Astrocyte (in vitro differentiated cells and primary cell): ENCODE data around the gene UBE4B. TPM values are rescaled to one million over a fixed set of nuclear protein-coding genes. Genes with fewer than 3 reads are reported as not detected.

Source experiments
- DNase-seq: peaks from one replicate; pipeline ENCODE4 v3.0.0-alpha.2; 2010; ENCODE audit warnings: low read depth
- FAIRE-seq: peaks from 2 replicates; lab custom pipeline; 2011; peaks lifted over from hg19 to GRCh38; lab: Jason Lieb, UNC
- H2AFZ ChIP-seq: 2 replicates; pipeline ENCODE4 v1.6.0; 2012; ENCODE audit warnings: low read depth, low read length, inconsistent platforms
- H3K27ac ChIP-seq: 2 replicates; pipeline ENCODE4 v1.5.1; 2011; ENCODE audit warnings: low read depth, low read length, inconsistent platforms
- H3K27me3 ChIP-seq: 2 replicates; pipeline ENCODE4 v1.6.0; 2011; ENCODE audit warnings: low read length, inconsistent platforms; ENCODE audit not compliant: insufficient read depth
- H3K36me3 ChIP-seq: 2 replicates; pipeline ENCODE4 v1.5.1; 2011; ENCODE audit warnings: low read length, inconsistent platforms; ENCODE audit not compliant: insufficient read depth
- H3K4me1 ChIP-seq: 2 replicates; pipeline ENCODE4 v1.5.1; 2011; ENCODE audit warnings: low read length, inconsistent platforms; ENCODE audit not compliant: insufficient read depth
- H3K4me2 ChIP-seq: 2 replicates; pipeline ENCODE4 v1.6.0; 2012; ENCODE audit warnings: low read length, inconsistent platforms
- H3K4me3 ChIP-seq: 2 replicates; pipeline ENCODE4 v1.5.1; 2011; ENCODE audit warnings: low read depth, mild to moderate bottlenecking, low read length, inconsistent platforms; ENCODE audit not compliant: insufficient read depth
- H3K79me2 ChIP-seq: 2 replicates; pipeline ENCODE4 v1.6.0; 2012; ENCODE audit warnings: mild to moderate bottlenecking, low read length, inconsistent platforms; ENCODE audit not compliant: insufficient read depth
- H3K9ac ChIP-seq: 2 replicates; pipeline ENCODE4 v1.6.0; 2012; ENCODE audit warnings: mild to moderate bottlenecking, low read length, inconsistent platforms
- H3K9me3 ChIP-seq: 2 replicates; pipeline ENCODE4 v1.5.1; 2012; ENCODE audit warnings: low read depth, mild to moderate bottlenecking, low read length, inconsistent platforms; ENCODE audit not compliant: insufficient read depth
- H4K20me1 ChIP-seq: 2 replicates; pipeline ENCODE4 v1.6.0; 2012; ENCODE audit warnings: low read length, inconsistent platforms; ENCODE audit not compliant: insufficient read depth
- H3K27ac Mint-ChIP-seq: one replicate; pipeline ENCODE4 v1.8.0; 2021; ENCODE audit warnings: mild to moderate bottlenecking, mixed read lengths; ENCODE audit not compliant: unreplicated experiment
- H3K27me3 Mint-ChIP-seq: one replicate; pipeline ENCODE4 v1.8.0; 2021; ENCODE audit warnings: low read depth, mixed read lengths; ENCODE audit not compliant: unreplicated experiment
- H3K36me3 Mint-ChIP-seq: one replicate; pipeline ENCODE4 v1.8.0; 2021; ENCODE audit warnings: low read depth, mixed read lengths; ENCODE audit not compliant: unreplicated experiment
- H3K4me1 Mint-ChIP-seq: one replicate; pipeline ENCODE4 v1.8.0; 2021; ENCODE audit warnings: low read depth, mixed read lengths; ENCODE audit not compliant: unreplicated experiment
- H3K4me3 Mint-ChIP-seq: one replicate; pipeline ENCODE4 v1.8.0; 2021; ENCODE audit warnings: mild to moderate bottlenecking, moderate library complexity, mixed read lengths; ENCODE audit not compliant: unreplicated experiment
- H3K9me3 Mint-ChIP-seq: one replicate; pipeline ENCODE4 v1.8.0; 2021; ENCODE audit warnings: mild to moderate bottlenecking, mixed read lengths; ENCODE audit not compliant: unreplicated experiment
- CTCF ChIP-seq: IDR thresholded peaks from 2 replicates; pipeline ENCODE4 v1.5.1; 2011; ENCODE audit warnings: low read depth, mild to moderate bottlenecking, inconsistent platforms, low read length, moderate library complexity; ENCODE audit not compliant: insufficient read depth
- EZH2 ChIP-seq: IDR thresholded peaks from 2 replicates; pipeline ENCODE4 v1.6.1; 2012; ENCODE audit warnings: mild to moderate bottlenecking, low read length, inconsistent platforms; ENCODE audit not compliant: insufficient read depth
- total RNA-seq: library from RNA; stranded (reverse); gene quantifications from 2 replicates; pipeline ENCODE4 v1.2.1, GENCODE V29; 2021

UBE4B gene
- total RNA-seq, 1 donor from 2014 or later: 41.5 TPM

GRCh38 chr1:9993561-9994075 is 39.1 kb upstream of the UBE4B start:
- Histone ChIP-seq H3K36me3 (no peaks in the 10 kb centered on the region), H3K9me3 (no peaks in the 10 kb centered on the region), H2AFZ (no peak overlapping the region), H3K4me1 (no peaks in the 10 kb centered on the region), H3K79me2 (no peaks in the 10 kb centered on the region), H3K4me2 (no peak overlapping the region), H3K27me3 (peaks cover 15% of the 10 kb centered on the region), H4K20me1 (no peaks in the 10 kb centered on the region), H3K27ac (no peak overlapping the region), H3K9ac (no peak overlapping the region), H3K4me3 (no peak overlapping the region)
- DNase-seq: no peak
- TF ChIP-seq EZH2 (no peak), CTCF (no peak)
- Mint-ChIP-seq H3K36me3 (no peaks in the 10 kb centered on the region), H3K4me1 (no peaks in the 10 kb centered on the region), H3K4me3 (no peak overlapping the region), H3K27ac (no peak overlapping the region), H3K27me3 (peaks cover 21% of the 10 kb centered on the region), H3K9me3 (no peaks in the 10 kb centered on the region)
- FAIRE-seq: no peak

GRCh38 chr1:9996624-9997582 is 35.9 kb upstream of the UBE4B start, which contains the start of gene RBP7:
TSS of gene RBP7 (plus strand) at chr1:9997228. CDS start at chr1:9997259, 31 bp downstream.
- Histone ChIP-seq H3K9me3 (no peaks in the 10 kb centered on the region), H4K20me1 (no peaks in the 10 kb centered on the region), H3K4me3 (no peak within 1 kb of the TSS), H3K27me3 (peaks cover 18% of the 10 kb centered on the region), H3K4me1 (no peaks in the 10 kb centered on the region), H3K27ac (no peak within 1 kb of the TSS), H3K79me2 (no peaks in the 10 kb centered on the region), H2AFZ (peak within 1 kb of the TSS; percentile 77), H3K9ac (no peak within 1 kb of the TSS), H3K36me3 (no peaks in the 10 kb centered on the region), H3K4me2 (peak within 1 kb of the TSS; percentile 77)
- no peak within 1 kb of the TSS for H3K27ac Mint-ChIP-seq
- FAIRE-seq (no peak), DNase-seq (no peak)
- no peaks in the 10 kb centered on the region for H3K4me1 Mint-ChIP-seq
- no peak for TF ChIP-seq CTCF
- TF ChIP-seq EZH2: peak; percentile 90
- no peaks in the 10 kb centered on the region for H3K36me3 Mint-ChIP-seq
- H3K27me3 Mint-ChIP-seq: peaks cover 25% of the 10 kb centered on the region
- peak within 1 kb of the TSS; percentile 72 for H3K4me3 Mint-ChIP-seq
- H3K9me3 Mint-ChIP-seq: no peaks in the 10 kb centered on the region
